WTC11 (cell line): ENCODE measurements around the gene JOSD1.

ENCODE experiments used
- FOXJ3 ChIP-seq: sonication (generic); formaldehyde crosslinking; IDR thresholded peaks from 2 replicates; pipeline ENCODE4 v1.9.0; 2021; ENCODE audit warnings: missing genetic modification reagents, mild to moderate bottlenecking, borderline replicate concordance
- NFYB ChIP-seq: sonication (generic); formaldehyde crosslinking; conservative IDR thresholded peaks from 2 replicates; pipeline ENCODE4 v1.8.0; 2022; ENCODE audit warnings: low read depth, missing genetic modification reagents
- RELA ChIP-seq: sonication (generic); formaldehyde crosslinking; IDR thresholded peaks from 2 replicates; pipeline ENCODE4 v1.8.1; 2022; ENCODE audit warnings: missing genetic modification reagents, mild to moderate bottlenecking, borderline replicate concordance
- SP1 ChIP-seq: sonication (generic); formaldehyde crosslinking; conservative IDR thresholded peaks from 2 replicates; pipeline ENCODE4 v1.8.1; 2022; ENCODE audit warnings: missing genetic modification reagents
- ZNF121 ChIP-seq: sonication (generic); formaldehyde crosslinking; IDR thresholded peaks from 2 replicates; pipeline ENCODE4 v1.8.0; 2023; ENCODE audit warnings: missing genetic modification reagents
- TF ChIP-seq, protein P1 (sequence below): fragments of 200-600 bp; IDR thresholded peaks from 2 replicates; pipeline ENCODE4 v1.8.0; 2022; ENCODE audit warnings: antibody characterized with exemption
- TF ChIP-seq, protein P2 (sequence below): sonication (generic); formaldehyde crosslinking; IDR thresholded peaks from 2 replicates; pipeline ENCODE4 v1.8.1; 2023; ENCODE audit warnings: mild to moderate bottlenecking, missing genetic modification reagents, moderate library complexity
- TF ChIP-seq, protein P3 (sequence below): sonication (generic); formaldehyde crosslinking; IDR thresholded peaks from 2 replicates; pipeline ENCODE4 v1.8.0; 2022; ENCODE audit warnings: mild to moderate bottlenecking, missing genetic modification reagents
- TF ChIP-seq, protein P4 (sequence below): sonication (generic); formaldehyde crosslinking; IDR thresholded peaks from 2 replicates; pipeline ENCODE4 v1.8.1; 2022; ENCODE audit warnings: low read depth, missing genetic modification reagents, borderline replicate concordance
- TF ChIP-seq, protein P5 (sequence below): sonication (generic); formaldehyde crosslinking; IDR thresholded peaks from 2 replicates; pipeline ENCODE4 v1.8.0; 2023; ENCODE audit warnings: mild to moderate bottlenecking, missing genetic modification reagents
- TF ChIP-seq, protein P6 (sequence below): sonication (generic); formaldehyde crosslinking; IDR thresholded peaks from 2 replicates; pipeline ENCODE4 v1.8.1; 2022; ENCODE audit warnings: low read depth, mild to moderate bottlenecking, moderate library complexity, missing genetic modification reagents, borderline replicate concordance
- TF ChIP-seq, protein P7 (sequence below): sonication (generic); formaldehyde crosslinking; IDR thresholded peaks from 2 replicates; pipeline ENCODE4 v1.8.1; 2023; ENCODE audit warnings: mild to moderate bottlenecking, moderate library complexity, missing genetic modification reagents
- TF ChIP-seq, protein P8 (sequence below): sonication (generic); formaldehyde crosslinking; IDR thresholded peaks from 2 replicates; pipeline ENCODE4 v1.8.0; 2022; ENCODE audit warnings: mild to moderate bottlenecking, missing genetic modification reagents

DNA sequence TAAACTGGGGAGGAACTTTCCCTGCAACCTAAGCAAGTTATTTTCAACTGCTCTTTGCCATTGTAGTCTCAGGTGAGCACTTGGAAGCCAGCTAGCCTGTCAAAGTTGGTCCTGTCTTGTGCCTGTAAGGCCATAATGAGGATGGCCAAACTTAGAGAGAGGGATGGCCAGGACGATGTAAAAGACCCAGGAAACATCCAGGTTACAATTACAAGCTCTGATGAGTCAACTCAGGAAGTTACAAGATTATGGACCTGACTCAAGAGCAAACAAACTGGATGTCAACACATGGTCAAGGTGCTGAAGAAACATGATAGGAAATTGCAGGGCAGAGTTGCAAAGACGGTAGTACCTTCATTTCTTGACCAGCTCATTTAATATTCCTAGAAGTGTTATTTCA, 6.6 kb upstream of the JOSD1 start:
- TF ChIP-seq, protein P1, sequence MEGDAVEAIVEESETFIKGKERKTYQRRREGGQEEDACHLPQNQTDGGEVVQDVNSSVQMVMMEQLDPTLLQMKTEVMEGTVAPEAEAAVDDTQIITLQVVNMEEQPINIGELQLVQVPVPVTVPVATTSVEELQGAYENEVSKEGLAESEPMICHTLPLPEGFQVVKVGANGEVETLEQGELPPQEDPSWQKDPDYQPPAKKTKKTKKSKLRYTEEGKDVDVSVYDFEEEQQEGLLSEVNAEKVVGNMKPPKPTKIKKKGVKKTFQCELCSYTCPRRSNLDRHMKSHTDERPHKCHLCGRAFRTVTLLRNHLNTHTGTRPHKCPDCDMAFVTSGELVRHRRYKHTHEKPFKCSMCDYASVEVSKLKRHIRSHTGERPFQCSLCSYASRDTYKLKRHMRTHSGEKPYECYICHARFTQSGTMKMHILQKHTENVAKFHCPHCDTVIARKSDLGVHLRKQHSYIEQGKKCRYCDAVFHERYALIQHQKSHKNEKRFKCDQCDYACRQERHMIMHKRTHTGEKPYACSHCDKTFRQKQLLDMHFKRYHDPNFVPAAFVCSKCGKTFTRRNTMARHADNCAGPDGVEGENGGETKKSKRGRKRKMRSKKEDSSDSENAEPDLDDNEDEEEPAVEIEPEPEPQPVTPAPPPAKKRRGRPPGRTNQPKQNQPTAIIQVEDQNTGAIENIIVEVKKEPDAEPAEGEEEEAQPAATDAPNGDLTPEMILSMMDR: no peak
- TF ChIP-seq, protein P2, sequence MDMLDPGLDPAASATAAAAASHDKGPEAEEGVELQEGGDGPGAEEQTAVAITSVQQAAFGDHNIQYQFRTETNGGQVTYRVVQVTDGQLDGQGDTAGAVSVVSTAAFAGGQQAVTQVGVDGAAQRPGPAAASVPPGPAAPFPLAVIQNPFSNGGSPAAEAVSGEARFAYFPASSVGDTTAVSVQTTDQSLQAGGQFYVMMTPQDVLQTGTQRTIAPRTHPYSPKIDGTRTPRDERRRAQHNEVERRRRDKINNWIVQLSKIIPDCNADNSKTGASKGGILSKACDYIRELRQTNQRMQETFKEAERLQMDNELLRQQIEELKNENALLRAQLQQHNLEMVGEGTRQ: no peak
- TF ChIP-seq NFYB (CRISPR knock-in tag): no peak
- TF ChIP-seq, protein P3, sequence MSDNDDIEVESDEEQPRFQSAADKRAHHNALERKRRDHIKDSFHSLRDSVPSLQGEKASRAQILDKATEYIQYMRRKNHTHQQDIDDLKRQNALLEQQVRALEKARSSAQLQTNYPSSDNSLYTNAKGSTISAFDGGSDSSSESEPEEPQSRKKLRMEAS: no peak
- TF ChIP-seq, protein P4, sequence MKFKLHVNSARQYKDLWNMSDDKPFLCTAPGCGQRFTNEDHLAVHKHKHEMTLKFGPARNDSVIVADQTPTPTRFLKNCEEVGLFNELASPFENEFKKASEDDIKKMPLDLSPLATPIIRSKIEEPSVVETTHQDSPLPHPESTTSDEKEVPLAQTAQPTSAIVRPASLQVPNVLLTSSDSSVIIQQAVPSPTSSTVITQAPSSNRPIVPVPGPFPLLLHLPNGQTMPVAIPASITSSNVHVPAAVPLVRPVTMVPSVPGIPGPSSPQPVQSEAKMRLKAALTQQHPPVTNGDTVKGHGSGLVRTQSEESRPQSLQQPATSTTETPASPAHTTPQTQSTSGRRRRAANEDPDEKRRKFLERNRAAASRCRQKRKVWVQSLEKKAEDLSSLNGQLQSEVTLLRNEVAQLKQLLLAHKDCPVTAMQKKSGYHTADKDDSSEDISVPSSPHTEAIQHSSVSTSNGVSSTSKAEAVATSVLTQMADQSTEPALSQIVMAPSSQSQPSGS (CRISPR knock-in tag): no peak
- TF ChIP-seq, protein P5, sequence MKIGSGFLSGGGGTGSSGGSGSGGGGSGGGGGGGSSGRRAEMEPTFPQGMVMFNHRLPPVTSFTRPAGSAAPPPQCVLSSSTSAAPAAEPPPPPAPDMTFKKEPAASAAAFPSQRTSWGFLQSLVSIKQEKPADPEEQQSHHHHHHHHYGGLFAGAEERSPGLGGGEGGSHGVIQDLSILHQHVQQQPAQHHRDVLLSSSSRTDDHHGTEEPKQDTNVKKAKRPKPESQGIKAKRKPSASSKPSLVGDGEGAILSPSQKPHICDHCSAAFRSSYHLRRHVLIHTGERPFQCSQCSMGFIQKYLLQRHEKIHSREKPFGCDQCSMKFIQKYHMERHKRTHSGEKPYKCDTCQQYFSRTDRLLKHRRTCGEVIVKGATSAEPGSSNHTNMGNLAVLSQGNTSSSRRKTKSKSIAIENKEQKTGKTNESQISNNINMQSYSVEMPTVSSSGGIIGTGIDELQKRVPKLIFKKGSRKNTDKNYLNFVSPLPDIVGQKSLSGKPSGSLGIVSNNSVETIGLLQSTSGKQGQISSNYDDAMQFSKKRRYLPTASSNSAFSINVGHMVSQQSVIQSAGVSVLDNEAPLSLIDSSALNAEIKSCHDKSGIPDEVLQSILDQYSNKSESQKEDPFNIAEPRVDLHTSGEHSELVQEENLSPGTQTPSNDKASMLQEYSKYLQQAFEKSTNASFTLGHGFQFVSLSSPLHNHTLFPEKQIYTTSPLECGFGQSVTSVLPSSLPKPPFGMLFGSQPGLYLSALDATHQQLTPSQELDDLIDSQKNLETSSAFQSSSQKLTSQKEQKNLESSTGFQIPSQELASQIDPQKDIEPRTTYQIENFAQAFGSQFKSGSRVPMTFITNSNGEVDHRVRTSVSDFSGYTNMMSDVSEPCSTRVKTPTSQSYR (CRISPR knock-in tag): no peak
- TF ChIP-seq RELA (CRISPR knock-in tag): no peak
- TF ChIP-seq, protein P6, sequence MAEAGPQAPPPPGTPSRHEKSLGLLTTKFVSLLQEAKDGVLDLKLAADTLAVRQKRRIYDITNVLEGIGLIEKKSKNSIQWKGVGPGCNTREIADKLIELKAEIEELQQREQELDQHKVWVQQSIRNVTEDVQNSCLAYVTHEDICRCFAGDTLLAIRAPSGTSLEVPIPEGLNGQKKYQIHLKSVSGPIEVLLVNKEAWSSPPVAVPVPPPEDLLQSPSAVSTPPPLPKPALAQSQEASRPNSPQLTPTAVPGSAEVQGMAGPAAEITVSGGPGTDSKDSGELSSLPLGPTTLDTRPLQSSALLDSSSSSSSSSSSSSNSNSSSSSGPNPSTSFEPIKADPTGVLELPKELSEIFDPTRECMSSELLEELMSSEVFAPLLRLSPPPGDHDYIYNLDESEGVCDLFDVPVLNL: no peak
- TF ChIP-seq, protein P7, sequence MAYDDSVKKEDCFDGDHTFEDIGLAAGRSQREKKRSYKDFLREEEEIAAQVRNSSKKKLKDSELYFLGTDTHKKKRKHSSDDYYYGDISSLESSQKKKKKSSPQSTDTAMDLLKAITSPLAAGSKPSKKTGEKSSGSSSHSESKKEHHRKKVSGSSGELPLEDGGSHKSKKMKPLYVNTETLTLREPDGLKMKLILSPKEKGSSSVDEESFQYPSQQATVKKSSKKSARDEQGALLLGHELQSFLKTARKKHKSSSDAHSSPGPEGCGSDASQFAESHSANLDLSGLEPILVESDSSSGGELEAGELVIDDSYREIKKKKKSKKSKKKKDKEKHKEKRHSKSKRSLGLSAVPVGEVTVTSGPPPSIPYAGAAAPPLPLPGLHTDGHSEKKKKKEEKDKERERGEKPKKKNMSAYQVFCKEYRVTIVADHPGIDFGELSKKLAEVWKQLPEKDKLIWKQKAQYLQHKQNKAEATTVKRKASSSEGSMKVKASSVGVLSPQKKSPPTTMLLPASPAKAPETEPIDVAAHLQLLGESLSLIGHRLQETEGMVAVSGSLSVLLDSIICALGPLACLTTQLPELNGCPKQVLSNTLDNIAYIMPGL (CRISPR knock-in tag): no peak
- TF ChIP-seq, protein P8, sequence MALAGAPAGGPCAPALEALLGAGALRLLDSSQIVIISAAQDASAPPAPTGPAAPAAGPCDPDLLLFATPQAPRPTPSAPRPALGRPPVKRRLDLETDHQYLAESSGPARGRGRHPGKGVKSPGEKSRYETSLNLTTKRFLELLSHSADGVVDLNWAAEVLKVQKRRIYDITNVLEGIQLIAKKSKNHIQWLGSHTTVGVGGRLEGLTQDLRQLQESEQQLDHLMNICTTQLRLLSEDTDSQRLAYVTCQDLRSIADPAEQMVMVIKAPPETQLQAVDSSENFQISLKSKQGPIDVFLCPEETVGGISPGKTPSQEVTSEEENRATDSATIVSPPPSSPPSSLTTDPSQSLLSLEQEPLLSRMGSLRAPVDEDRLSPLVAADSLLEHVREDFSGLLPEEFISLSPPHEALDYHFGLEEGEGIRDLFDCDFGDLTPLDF (CRISPR knock-in tag): no peak
- TF ChIP-seq SP1: no peak
- no peak for TF ChIP-seq ZNF121 (CRISPR knock-in tag)
- TF ChIP-seq FOXJ3 (CRISPR knock-in tag): no peak
